K562 (cell line): ENCODE results near the gene VSX2. TPM values are rescaled to one million over a fixed set of nuclear protein-coding genes. Genes with fewer than 3 reads are reported as not detected.

Source experiments
- ATAC-seq: fragments of 200-7000 bp; cut with Tn5 transposase; 3 replicates; pipeline ENCODE4 v1.9.1; 2020; ENCODE audit warnings: moderate library complexity
- BruUV-seq: library from RNA; stranded (reverse); fragments of 400-500 nt; replicated peaks from 2 replicates; lab custom pipeline; 2021; lab: Mats Ljungman, UMichigan
- CTCF ChIA-PET: fragments of 300-600 bp; formaldehyde crosslinking; extraction: SDS; loops from one replicate; lab custom pipeline; 2021; ENCODE audit warnings: low intra/inter-chr PET ratio; lab: Yijun Ruan, JAX
- POLR2A ChIA-PET: fragments of 300-600, 350-650 bp; sonication (Branson Sonifier 250); formaldehyde crosslinking; extraction: SDS; loops from one replicate; lab custom pipeline; 2021; ENCODE audit warnings: antibody characterized with exemption, inconsistent platforms; lab: Yijun Ruan, JAX
- DNase-seq, 4 experiments: peaks; one replicate each; pipeline versions ENCODE4 v3.0.0 to v3.0.0-alpha.2; 2011 to 2018; ENCODE audit warnings: low spot score in 3 of 4, mixed read lengths in 3 of 4; ENCODE audit errors: extremely low read depth in 1 of 4
- FAIRE-seq: peaks from 2 replicates; lab custom pipeline; 2011; peaks lifted over from hg19 to GRCh38; lab: Jason Lieb, UNC
- H2AFZ ChIP-seq: 2 replicates; pipeline ENCODE4 v1.6.0; 2011; ENCODE audit warnings: low read depth, low read length, control low read depth, inconsistent platforms
- H3K27ac ChIP-seq: fragments of 200-600 bp; 3 replicates; pipeline ENCODE4 v1.8.0; 2011; ENCODE audit warnings: low read depth, mild to moderate bottlenecking, control low read depth, inconsistent platforms, low read length, moderate library complexity, mixed read lengths; ENCODE audit errors: extremely low read depth
- H3K27me3 ChIP-seq, 2 experiments: fragments of 300-600 bp in 1 of 2; 2 replicates in 1 of 2; 3 replicates in 1 of 2; pipeline versions ENCODE4 v1.6.0 to v1.8.0; 2011; ENCODE audit warnings: inconsistent platforms in 2 of 2, low read length in 2 of 2, mild to moderate bottlenecking in 1 of 2, mixed read lengths in 1 of 2, moderate library complexity in 1 of 2; ENCODE audit not compliant: control insufficient read depth in 2 of 2, insufficient read depth in 2 of 2
- H3K36me3 ChIP-seq: fragments of 300-600 bp; 3 replicates; pipeline ENCODE4 v1.8.0; 2011; ENCODE audit warnings: mild to moderate bottlenecking, low read length, inconsistent platforms; ENCODE audit not compliant: control insufficient read depth, insufficient read depth
- H3K4me1 ChIP-seq, 2 experiments: fragments of 200-600 bp in 1 of 2; replicated peaks in 1 of 2; 2 replicates in 1 of 2; 3 replicates in 1 of 2; pipeline versions ENCODE4 v1.5.1 to v1.8.0; 2011; ENCODE audit warnings: inconsistent platforms in 2 of 2, low read length in 2 of 2, mild to moderate bottlenecking in 1 of 2, mixed read lengths in 1 of 2, moderate library complexity in 1 of 2; ENCODE audit not compliant: control insufficient read depth in 2 of 2, insufficient read depth in 2 of 2
- H3K4me2 ChIP-seq: 2 replicates; pipeline ENCODE4 v1.6.1; 2011; ENCODE audit warnings: low read length, control low read depth, inconsistent platforms, mixed read lengths; ENCODE audit not compliant: insufficient read depth
- H3K4me3 ChIP-seq: fragments of 200-600 bp; sonication (generic), shearing (Covaris generic); 2 replicates; pipeline ENCODE4 v1.5.1; 2016; ENCODE audit warnings: control low read depth, inconsistent platforms
- H3K79me2 ChIP-seq: fragments of 200-600 bp; 3 replicates; pipeline ENCODE4 v1.8.0; 2011; ENCODE audit warnings: low read length, inconsistent platforms; ENCODE audit not compliant: control insufficient read depth, insufficient read depth
- H3K9ac ChIP-seq, 2 experiments: 2 replicates each; pipeline versions ENCODE4 v1.6.0 to v1.6.1; 2011; ENCODE audit warnings: low read depth in 2 of 2, low read length in 2 of 2, control low read depth in 1 of 2, inconsistent platforms in 1 of 2, mild to moderate bottlenecking in 1 of 2, mixed read lengths in 1 of 2; ENCODE audit not compliant: insufficient read depth in 1 of 2
- H3K9me1 ChIP-seq: one replicate; pipeline ENCODE4 v1.6.0; 2011; ENCODE audit warnings: inconsistent platforms, mild to moderate bottlenecking, low read length, moderate library complexity; ENCODE audit not compliant: control insufficient read depth, insufficient read depth
- H3K9me3 ChIP-seq: replicated peaks from 2 replicates; pipeline ENCODE4 v1.5.1; 2011; ENCODE audit warnings: low read depth, low read length, inconsistent platforms; ENCODE audit not compliant: control insufficient read depth, insufficient read depth
- H4K20me1 ChIP-seq: replicated peaks from 2 replicates; pipeline ENCODE4 v1.6.1; 2011; ENCODE audit warnings: low read length, inconsistent platforms, mixed read lengths; ENCODE audit not compliant: control insufficient read depth, insufficient read depth
- EZH2 ChIP-seq: IDR thresholded peaks from 2 replicates; pipeline ENCODE4 v1.6.1; 2012; ENCODE audit warnings: low read depth, mild to moderate bottlenecking, inconsistent platforms, low read length, borderline replicate concordance
- HES1 ChIP-seq: fragments of 450-650 bp; IDR thresholded peaks from 2 replicates; pipeline ENCODE4 v1.6.1; 2016; ENCODE audit warnings: low read depth, mild to moderate bottlenecking, moderate library complexity
- WGBS: fragments of 100-300 bp; shearing (Covaris generic); methylation state at CpG from one replicate; pipeline ENCODE4 v1.1.6; 2016; ENCODE audit warnings: low coverage, mixed read lengths; ENCODE audit not compliant: insufficient coverage; ENCODE audit errors: missing lambda C conversion rate; 5-methylcytosine and 5-hydroxymethylcytosine counted together
- in situ Hi-C: fragments of 300-500 bp; cut with MboI; formaldehyde crosslinking; loops from 4 replicates; pipeline ENCODE4 v1.15.0; 2018; ENCODE audit warnings: inconsistent platforms, mixed read lengths
- intact Hi-C: fragments of 100-400 bp; cut with micrococcal nuclease; formaldehyde crosslinking; loops from 2 replicates; pipeline ENCODE4 v1.14.2; 2022
- polyA plus RNA-seq, 8 experiments: library from polyadenylated mRNA; depleted of rRNA in 4 of 8; stranded (reverse) in 5 of 8; unstranded in 3 of 8; fragments of >200 nt; fragmentation: Nextera tagmentation in 2 of 8; fragmentation: Illumina TruSeq in 1 of 8; extraction: Ambion mirVana in 2 of 8; extraction: Trizol in 1 of 8; gene quantifications; 2 replicates each; pipeline versions ENCODE4 v1.2.1 to v1.2.3, GENCODE V29; 2011 to 2014; ENCODE audit warnings: inconsistent platforms in 1 of 8, missing spikeins in 1 of 8
- total RNA-seq, 7 experiments: library from RNA; depleted of rRNA in 6 of 7; stranded (reverse); fragments of >200 nt in 6 of 7; fragmentation: Illumina TruSeq in 2 of 7; extraction: Trizol in 2 of 7; gene quantifications; 2 replicates each; pipeline versions ENCODE4 v1.2.1 to v1.2.3, GENCODE V29; 2011 to 2021; ENCODE audit warnings: low replicate concordance in 1 of 7

Gene VSX2
- total and polyA plus RNA-seq, 9 of the 15 experiments (the other 6 are each of a cell fraction or from before 2014, with no cell fraction given): 0.04 TPM; not detected in 8

GRCh38 chr14:74239848-74240793, 872 bp downstream of the VSX2 start:
- POLR2A ChIA-PET: no interaction called here

More at GRCh38 chr14:74239848-74240793, 872 bp downstream of the VSX2 start:
- no peak for DNase-seq
- TF ChIP-seq HES1 (no peak), EZH2 (0 out of 2 replicates have a peak, but pooled peaks have one; percentile 23)
- TF ChIP-seq, all 486 proteins: peak for 1
- H3K4me2 ChIP-seq: no peak overlapping the region
- intact Hi-C loops: no loop called here
- no peaks in the 10 kb centered on the region for H3K9me1 ChIP-seq
- H3K27ac ChIP-seq: no peak overlapping the region
- no peaks in the 10 kb centered on the region for H3K9me3 ChIP-seq
- no peaks in the 10 kb centered on the region for H3K79me2 ChIP-seq
- CTCF ChIA-PET: no interaction called here
- peaks cover 0 to 14% of the 10 kb centered on the region in 2 experiments; a peak in 2 of 5 replicates for H3K4me1 ChIP-seq
- H2AFZ ChIP-seq: no peak overlapping the region
- FAIRE-seq: no peak
- in situ Hi-C loops: loop anchor here (5.0 kb wide), 1 partner anchor 123 kb away; no protein-coding TSS in a partner anchor
- peaks cover 19 to 53% of the 10 kb centered on the region in 2 experiments for H3K27me3 ChIP-seq
- H3K9ac ChIP-seq: no peak overlapping the region
- WGBS: 30% methylated on average over 29 of the region's 94 CpGs
- no TSS peak for BruUV-seq
- no peak for ATAC-seq
- H3K36me3 ChIP-seq: no peaks in the 10 kb centered on the region
- H3K4me3 ChIP-seq: no peak overlapping the region
- H4K20me1 ChIP-seq: no peaks in the 10 kb centered on the region
